Erythroblast (primary cell): ENCODE results near the gene ASGR2.
"Not testable (repeated sequence)": the region's sequence is repeated elsewhere in the genome, so short reads cannot be mapped to it uniquely, and the experiment has no call there.

Source experiments
- DNase-seq, 2 experiments: peaks; one replicate each; lab custom pipeline; 2025; lab: John Stamatoyannopoulos, UW
- GATA1 ChIP-seq: IDR thresholded peaks from 2 replicates; pipeline ENCODE4 v1.6.1; 2011; ENCODE audit warnings: low read depth, mild to moderate bottlenecking, control low read depth, low read length, moderate library complexity
- POLR2A ChIP-seq: IDR thresholded peaks from 2 replicates; pipeline ENCODE4 v1.6.1; 2011; ENCODE audit warnings: mild to moderate bottlenecking, low read length

ASGR2 gene

DNA sequence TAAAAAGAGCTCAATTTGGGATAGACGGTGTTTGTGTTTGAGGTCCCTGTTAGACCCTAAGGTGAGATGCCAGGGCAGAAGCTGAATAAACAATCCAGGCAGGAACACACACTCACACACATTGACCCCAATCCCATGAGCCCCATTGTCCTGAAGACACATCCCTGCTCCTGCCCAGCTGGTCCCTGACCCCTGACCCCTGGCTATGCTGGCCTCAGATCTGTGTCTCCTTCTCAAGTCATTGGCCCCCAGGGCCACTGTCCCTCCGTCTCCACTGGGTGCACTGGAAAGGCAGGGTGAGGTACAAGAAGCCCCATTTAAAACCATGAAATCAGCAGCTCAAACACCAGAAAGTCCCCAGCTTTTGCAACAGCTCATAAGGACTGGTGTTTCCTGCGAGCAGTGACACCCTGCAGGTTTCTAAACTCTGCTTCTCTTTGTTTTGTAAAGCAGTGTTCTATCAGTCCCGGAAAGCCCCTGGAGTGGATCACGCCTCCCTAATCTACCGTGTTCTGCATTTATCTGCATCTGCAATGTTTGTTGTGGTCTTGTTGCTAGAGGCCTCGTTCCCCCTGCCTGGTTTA, 18.0 kb upstream of the ASGR2 start:
- TF ChIP-seq GATA1 (no peak), POLR2A (no peak)
- no peak for DNase-seq

DNA sequence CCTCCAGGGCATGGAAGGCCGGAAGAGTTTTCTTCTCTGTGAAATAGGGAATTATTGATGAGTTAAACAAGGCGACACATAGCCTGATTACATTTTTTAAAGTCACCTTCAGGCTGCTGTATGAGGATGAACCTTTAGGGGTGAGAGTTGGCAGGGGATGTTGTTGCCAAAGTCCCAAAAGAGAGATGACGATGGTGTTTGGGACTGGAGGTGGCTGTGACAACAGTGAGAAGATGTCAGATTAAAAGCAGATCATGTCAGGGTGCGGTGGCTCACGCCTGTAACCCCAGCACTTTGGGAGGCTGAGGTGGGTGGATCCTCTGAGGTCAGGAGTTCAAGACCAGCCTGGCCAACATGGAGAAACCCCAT, 16.8 kb upstream of the ASGR2 start:
- no peak for TF ChIP-seq POLR2A
- no peak for TF ChIP-seq GATA1

DNA sequence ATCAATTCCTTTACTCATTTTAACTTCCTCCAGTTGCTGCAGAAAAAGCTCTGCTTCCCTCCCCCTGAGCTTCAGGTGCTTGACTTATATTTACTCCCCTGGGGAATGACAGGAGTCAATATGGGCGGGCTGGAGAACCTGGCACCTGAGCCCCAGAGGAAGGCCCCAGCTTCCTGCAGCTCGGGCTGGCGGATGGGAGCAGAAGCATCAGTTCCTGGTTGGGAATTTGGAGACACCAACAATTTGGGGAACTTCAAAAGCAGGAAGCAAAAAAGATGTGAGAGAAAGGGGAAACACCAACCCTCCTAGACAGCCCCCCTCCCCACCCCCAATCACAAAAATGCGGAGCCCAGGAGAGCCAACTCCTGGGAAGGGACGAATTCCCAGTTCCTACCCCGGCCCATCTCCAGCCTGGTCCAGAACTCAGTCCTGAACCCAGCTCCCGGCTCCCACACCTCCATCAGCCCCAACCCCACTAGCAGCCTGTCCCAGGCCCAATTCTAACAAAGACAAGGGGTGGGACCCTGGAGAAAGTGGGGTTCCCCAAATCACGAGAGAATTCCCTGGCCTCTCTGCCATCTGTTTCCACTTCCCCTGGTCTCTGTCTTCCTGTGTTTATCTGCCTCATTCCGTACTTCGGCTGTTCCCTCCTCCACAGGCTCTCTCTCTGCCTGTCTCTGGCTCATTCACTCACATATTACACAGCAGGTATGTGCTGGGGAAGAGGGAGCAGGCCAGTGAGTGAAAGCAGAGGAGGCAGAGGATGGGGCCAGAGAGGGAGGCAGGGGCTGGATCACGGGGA, 16.2 kb upstream of the ASGR2 start:
- no peak for DNase-seq
- TF ChIP-seq POLR2A (no peak), GATA1 (no peak)

More for the DNA sequence above, 16.8 kb upstream of the ASGR2 start:
- DNase-seq = no peak

DNA sequence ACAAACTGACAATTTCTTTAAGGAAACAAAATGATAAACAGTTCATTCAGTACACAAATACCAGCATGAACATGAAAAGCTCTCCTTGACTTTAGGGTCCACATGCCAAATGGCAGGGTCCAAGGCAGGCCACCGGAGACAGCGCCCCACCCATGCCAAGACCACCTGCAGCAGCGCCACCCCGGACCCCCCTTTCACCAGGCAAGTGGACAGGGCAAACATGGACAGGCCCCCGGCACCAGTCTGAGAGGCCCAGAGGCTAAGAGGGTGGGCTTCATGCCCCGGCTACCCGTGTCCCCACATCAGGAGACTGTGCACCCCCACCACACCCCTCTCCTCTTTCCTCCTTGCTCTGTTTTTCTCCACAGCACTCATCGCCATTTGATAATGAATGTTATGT, 14.7 kb upstream of the ASGR2 start:
- no peak for DNase-seq
- TF ChIP-seq POLR2A (no peak), GATA1 (no peak)

DNA sequence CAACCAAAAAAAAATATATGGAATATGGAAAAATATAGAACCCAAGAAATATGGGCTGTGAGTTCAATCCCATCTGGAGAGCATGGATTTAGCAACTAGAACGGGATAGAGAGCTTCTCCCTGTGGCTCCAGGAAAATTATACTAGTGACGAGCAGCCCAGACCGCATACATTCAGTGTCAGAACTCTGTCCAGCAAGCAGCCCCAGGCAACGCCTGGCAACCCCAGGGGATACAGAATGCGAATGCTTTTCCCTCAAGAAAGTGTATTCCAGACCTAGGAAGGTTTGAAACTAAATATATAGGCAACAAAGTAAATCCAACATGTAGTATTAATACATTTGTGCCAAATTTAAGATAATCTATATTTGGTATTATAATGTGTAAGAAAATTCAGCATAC, 13.5 kb upstream of the ASGR2 start:
- TF ChIP-seq POLR2A = no peak
- DNase-seq = no peak

DNA sequence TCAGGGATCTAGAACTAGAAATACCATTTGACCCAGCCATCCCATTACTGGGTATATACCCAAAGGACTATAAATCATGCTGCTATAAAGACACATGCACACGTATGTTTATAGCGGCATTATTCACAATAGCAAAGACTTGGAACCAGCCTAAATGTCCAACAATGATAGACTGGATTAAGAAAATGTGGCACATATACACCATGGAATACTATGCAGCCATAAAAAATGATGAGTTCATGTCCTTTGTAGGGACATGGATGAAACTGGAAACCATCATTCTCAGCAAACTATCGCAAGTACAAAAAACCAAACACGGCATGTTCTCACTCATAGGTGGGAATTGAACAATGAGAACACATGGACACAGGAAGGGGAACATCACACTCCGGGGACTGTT, 12.9 kb upstream of the ASGR2 start:
- DNase-seq = not testable (repeated sequence)

DNA sequence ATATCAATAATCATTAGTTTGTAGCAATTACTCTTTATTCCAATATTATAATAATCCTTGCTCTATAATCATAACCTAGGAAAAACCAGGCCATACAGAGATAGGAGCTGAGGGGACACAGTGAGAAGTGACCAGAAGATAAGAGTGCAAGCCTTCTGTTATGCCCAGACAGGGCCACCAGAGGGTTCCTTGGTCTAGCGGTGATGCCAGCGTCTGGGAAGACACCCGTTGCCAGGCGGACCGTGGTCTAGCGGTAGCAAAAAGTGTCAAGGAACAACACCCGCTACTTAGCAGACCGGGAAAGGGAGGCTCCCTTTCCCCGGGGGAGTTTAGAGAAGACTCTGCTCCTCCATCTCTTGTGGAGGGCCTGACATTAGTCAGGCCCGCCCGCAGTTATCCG, 11.8 kb upstream of the ASGR2 start:
- DNase-seq = not testable (repeated sequence)

DNA sequence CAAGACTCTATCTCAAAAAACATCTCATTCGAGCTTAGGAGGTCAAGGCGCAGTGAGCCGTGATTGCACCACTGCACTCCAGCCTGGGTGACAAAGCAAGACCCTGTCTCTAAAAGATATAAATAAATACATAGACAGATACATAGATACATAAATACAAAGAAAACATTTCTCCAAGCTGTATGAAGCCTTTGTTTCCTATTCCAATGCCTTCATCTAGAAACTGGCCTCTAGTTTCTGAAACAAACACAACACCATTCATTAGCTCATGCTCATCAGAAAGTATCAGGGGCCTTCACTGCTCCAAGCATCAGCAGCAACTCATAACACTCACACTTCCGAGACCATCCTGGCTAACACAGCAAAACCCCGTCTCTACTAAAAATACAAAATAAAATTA, 10.3 kb upstream of the ASGR2 start:
- no peak for DNase-seq
- no peak for TF ChIP-seq GATA1

DNA sequence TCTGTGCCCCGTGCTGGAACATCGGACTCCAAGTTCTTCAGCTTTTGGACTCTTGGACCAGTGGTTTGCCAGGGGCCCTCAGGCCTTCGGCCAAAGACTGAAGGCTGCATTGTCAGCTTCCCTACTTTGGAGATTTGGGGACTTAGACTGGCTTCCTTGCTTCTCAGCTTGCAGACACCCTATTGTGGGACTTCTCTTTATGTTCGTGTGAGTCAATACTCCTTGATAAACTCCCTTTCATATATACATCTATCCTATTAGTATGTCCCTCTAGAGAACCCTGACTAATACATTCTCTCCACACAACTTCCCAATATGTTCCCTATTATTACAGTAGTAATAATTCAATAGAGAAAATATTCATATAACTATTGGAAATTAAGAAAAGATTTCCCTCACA, 9.2 kb upstream of the ASGR2 start:
- DNase-seq = no peak
- TF ChIP-seq POLR2A (no peak), GATA1 (no peak)

DNA sequence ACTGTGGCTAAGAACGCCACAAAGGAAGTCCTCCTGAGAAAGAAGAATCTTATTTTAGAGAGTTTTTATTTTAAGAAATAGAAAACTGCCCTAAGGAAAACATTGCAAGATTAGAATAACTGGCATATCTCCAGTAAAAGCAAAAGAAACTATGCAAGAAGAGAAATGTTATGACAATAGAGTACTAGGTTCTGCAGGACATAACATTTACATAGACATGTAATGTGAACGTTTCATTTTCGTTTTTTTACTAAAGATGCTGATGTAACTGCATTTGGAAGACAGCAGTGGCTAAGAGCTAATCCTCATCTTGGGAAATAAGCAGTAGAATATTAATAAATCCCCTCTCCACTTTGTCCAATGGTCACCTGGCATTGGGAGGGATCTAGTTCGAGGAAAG, 7.8 kb upstream of the ASGR2 start:
- DNase-seq = no peak
- no peak for TF ChIP-seq GATA1
- TF ChIP-seq POLR2A = no peak

DNA sequence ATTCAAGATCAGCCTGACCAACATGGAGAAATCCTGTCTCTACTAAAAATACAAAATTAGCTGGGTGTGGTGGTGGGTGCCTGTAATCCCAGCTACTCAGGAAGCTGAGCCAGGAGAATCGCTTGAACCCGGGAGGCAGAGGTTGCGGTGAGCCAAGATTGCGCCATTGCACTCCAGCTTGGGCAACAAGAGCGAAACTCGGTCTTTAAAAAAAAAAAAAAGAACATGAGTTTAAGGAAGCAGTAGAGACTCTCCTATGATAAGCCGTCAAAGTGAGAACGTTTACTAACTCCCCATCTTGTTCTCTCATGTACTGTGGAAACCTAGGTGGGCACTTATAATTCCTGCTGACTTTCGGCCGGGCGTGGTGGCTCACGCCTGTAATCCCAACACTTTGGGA, 6.0 kb upstream of the ASGR2 start:
- not testable (repeated sequence) for DNase-seq

DNA sequence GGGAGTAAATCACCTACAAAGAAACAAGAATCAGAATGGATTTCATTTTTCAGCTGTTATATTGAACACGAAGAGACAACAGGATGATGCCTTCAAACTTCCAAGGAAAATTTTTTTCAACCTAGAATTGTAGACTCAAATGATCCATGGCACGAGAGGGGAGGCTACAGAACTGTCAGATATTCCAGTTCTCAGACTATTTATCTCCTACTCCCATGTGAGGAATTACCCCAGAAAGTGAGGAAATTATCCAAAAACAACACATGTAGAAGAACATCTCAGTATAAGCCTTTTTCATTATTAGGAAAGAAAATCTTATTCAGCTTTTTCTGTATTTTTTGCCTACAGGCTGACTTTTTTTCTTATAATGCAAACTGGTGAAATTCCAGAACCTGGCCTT, 5.5 kb upstream of the ASGR2 start:
- no peak for DNase-seq
- no peak for TF ChIP-seq GATA1
- no peak for TF ChIP-seq POLR2A

DNA sequence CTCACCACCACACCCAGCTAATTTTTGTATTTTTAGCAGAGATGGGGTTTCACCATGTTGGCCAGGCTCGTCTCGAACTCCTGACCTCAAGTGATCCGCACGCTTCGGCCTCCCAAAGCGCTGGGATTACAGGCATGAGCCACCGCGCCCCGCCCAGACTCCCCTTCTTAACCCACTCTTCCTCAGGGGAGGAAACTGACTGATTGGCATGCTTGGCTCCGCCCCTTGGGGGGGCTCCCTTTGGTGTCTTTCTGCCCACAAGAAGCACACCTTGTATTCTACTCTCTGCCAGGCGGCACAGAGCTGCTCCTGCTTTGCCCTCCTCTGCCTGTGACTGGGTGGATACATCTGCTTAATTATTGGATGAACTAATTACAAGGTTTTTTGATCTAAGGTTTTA, 4.7 kb upstream of the ASGR2 start:
- TF ChIP-seq GATA1 = no peak
- TF ChIP-seq POLR2A = no peak
- DNase-seq = no peak

DNA sequence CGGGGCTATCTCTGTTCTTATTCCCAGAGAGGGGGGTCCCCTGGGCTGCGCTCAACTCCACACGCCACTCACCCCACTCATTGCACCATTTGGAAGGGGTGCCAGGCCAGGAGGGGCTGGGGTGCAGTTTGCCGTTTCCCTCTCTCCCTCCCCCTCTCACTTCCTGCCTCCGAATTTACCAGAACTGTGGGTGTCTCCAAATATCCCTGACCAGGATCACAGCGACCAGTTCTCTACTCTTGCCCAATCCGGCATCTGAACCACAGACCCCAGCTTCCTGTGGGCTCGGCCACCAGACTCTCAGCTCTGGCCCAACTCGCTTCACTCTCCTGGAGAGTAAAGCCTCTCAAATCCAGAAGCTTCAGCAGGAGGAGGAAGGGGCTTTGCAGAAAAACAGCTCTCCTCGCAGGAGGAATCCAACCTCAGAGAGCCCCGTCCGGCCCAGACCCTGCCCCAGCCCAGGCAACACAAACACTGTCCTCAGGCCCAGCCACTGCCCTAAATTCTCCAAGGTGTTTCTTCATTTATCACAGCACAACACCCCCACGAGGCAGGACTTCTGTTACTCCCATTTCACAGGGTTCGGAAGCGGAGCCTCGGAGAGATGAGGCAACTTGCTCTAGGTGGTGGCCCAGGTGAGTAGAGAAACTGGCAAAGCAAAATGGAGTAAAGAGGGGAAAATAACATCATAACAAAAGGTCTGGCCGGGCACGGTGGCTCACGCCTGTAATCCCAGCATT, 423 bp upstream of the ASGR2 start:
- TF ChIP-seq GATA1 (no peak), POLR2A (no peak)

DNA sequence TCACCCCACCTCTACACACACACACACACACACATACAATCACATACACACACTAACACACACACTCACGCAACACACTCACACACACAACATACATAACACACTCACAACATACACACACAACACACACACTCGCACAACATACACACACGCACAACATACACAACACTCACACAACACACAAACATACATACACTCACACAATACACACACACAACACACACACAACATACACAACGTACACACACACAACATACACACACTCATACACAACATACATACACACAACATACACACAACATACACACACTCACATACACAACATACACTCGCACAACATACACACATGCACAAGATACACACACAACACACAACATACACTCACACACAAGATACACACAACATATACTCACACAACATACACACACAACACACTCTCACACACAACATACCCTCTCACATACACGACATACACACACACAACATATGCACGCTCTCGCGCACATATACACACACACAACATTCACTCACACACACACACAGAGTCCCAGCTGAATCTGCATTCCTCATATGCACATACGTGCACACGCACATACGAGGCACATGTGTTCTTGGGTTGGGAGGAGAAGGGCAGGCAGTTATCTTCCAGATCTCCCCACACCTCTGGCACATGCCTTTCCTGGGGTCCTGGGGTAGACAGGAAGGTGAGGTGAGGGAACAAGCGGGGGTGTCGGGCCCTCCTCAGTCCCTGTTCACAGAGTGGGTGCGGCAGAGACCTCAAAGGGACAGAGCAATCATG, 1.1 kb downstream of the ASGR2 start:
- no peak for TF ChIP-seq POLR2A
- no peak for TF ChIP-seq GATA1
- peak; percentile 26 to 47 for DNase-seq

More for the DNA sequence above, 423 bp upstream of the ASGR2 start:
- DNase-seq = no peak
